Measurements from ENCODE around the gene MECP2. TPM values are rescaled to one million over a fixed set of nuclear protein-coding genes. Genes with fewer than 3 reads are reported as not detected.

Gene MECP2
- total and polyA plus RNA-seq, 10 of the 15 experiments (the other 5 are each of a cell fraction or from before 2014, with no cell fraction given) = 1.3 to 32.7 (median 13.7) TPM

DNA sequence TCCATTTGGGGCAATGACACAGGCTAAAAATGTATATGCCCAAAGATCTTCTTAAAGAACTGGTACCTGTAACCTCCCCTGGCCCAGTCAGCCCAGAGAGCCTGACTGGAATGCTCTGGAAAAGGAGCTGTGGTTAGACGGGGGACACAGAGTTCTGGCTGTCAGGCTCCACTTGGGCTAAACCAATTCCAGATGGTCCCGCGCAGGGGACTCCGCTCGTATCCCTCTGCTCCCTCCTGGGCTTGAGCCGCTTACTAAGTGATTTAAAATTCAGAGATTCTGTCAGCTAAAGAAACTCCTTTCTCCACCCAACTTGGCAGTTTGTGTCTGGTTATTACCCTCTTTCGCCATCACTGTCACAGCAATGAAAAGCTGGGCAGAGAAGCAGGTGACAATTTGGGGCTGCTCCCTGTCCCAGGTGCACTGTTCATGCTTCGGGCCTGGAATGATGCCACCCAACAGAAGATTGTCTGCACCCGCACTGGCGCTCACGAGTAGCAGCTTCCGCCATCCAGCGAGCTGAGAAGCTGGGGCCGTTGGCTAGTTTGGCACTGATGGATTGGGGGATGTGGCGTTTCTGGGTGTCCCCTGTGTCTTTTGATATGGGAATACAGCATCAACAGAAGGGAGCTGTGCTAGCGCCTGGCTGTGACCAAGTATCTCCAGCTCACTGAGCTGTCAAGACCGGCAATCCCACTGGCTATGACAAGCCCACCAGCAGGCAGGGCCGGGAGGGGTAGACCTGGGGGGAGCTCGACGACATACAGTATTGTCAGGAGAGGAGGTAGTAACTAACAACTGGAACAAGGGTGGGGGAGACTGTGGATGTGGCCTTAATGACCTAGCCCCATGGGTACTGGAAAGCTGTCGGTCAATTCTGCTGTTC lies 71.1 kb downstream of the MECP2 start (continued):
- TF ChIP-seq, protein P1, sequence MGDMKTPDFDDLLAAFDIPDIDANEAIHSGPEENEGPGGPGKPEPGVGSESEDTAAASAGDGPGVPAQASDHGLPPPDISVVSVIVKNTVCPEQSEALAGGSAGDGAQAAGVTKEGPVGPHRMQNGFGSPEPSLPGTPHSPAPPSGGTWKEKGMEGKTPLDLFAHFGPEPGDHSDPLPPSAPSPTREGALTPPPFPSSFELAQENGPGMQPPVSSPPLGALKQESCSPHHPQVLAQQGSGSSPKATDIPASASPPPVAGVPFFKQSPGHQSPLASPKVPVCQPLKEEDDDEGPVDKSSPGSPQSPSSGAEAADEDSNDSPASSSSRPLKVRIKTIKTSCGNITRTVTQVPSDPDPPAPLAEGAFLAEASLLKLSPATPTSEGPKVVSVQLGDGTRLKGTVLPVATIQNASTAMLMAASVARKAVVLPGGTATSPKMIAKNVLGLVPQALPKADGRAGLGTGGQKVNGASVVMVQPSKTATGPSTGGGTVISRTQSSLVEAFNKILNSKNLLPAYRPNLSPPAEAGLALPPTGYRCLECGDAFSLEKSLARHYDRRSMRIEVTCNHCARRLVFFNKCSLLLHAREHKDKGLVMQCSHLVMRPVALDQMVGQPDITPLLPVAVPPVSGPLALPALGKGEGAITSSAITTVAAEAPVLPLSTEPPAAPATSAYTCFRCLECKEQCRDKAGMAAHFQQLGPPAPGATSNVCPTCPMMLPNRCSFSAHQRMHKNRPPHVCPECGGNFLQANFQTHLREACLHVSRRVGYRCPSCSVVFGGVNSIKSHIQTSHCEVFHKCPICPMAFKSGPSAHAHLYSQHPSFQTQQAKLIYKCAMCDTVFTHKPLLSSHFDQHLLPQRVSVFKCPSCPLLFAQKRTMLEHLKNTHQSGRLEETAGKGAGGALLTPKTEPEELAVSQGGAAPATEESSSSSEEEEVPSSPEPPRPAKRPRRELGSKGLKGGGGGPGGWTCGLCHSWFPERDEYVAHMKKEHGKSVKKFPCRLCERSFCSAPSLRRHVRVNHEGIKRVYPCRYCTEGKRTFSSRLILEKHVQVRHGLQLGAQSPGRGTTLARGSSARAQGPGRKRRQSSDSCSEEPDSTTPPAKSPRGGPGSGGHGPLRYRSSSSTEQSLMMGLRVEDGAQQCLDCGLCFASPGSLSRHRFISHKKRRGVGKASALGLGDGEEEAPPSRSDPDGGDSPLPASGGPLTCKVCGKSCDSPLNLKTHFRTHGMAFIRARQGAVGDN (IDR thresholded peaks at IDR 0.05) = no peak
- TF ChIP-seq EZH2 (IDR thresholded peaks at IDR 0.05; ENCODE audit: borderline replicate concordance, control insufficient read depth, low read depth, low read length) (no peak), SMAD5 (IDR thresholded peaks at IDR 0.05; ENCODE audit: low read depth) (no peak), CBX3 (IDR thresholded peaks at IDR 0.05; ENCODE audit: borderline replicate concordance, low read depth) (no peak), YY1 (IDR thresholded peaks at IDR 0.05; ENCODE audit: low read depth, low read length) (no peak), SMC3 (IDR thresholded peaks at IDR 0.05; ENCODE audit: borderline replicate concordance, low read length) (no peak), FOS (IDR thresholded peaks at IDR 0.05; ENCODE audit: borderline replicate concordance, extremely low read depth, insufficient read length) (no peak), ZNF207 (IDR thresholded peaks at IDR 0.05; ENCODE audit: borderline replicate concordance) (no peak), POU2F2 (IDR thresholded peaks at IDR 0.05; ENCODE audit: borderline replicate concordance, low read depth, low read length) (no peak)
- TF ChIP-seq, protein P2, sequence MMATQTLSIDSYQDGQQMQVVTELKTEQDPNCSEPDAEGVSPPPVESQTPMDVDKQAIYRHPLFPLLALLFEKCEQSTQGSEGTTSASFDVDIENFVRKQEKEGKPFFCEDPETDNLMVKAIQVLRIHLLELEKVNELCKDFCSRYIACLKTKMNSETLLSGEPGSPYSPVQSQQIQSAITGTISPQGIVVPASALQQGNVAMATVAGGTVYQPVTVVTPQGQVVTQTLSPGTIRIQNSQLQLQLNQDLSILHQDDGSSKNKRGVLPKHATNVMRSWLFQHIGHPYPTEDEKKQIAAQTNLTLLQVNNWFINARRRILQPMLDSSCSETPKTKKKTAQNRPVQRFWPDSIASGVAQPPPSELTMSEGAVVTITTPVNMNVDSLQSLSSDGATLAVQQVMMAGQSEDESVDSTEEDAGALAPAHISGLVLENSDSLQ (IDR thresholded peaks at IDR 0.05) = no peak
- TF ChIP-seq, protein P3, sequence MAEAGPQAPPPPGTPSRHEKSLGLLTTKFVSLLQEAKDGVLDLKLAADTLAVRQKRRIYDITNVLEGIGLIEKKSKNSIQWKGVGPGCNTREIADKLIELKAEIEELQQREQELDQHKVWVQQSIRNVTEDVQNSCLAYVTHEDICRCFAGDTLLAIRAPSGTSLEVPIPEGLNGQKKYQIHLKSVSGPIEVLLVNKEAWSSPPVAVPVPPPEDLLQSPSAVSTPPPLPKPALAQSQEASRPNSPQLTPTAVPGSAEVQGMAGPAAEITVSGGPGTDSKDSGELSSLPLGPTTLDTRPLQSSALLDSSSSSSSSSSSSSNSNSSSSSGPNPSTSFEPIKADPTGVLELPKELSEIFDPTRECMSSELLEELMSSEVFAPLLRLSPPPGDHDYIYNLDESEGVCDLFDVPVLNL (IDR thresholded peaks at IDR 0.05; ENCODE audit: low read depth, low read length) = no peak

Measured in GM12878 (cell line).